Ishikawa (cell line): Measurements from ENCODE around the gene HOXA3.

Source experiments
- EP300 ChIP-seq: IDR thresholded peaks from 2 replicates; pipeline ENCODE4 v1.6.1; 2012; ENCODE audit warnings: borderline replicate concordance
- TAF1 ChIP-seq: IDR thresholded peaks from 2 replicates; pipeline ENCODE4 v1.6.1; 2012; ENCODE audit warnings: low read depth, mild to moderate bottlenecking

DNA sequence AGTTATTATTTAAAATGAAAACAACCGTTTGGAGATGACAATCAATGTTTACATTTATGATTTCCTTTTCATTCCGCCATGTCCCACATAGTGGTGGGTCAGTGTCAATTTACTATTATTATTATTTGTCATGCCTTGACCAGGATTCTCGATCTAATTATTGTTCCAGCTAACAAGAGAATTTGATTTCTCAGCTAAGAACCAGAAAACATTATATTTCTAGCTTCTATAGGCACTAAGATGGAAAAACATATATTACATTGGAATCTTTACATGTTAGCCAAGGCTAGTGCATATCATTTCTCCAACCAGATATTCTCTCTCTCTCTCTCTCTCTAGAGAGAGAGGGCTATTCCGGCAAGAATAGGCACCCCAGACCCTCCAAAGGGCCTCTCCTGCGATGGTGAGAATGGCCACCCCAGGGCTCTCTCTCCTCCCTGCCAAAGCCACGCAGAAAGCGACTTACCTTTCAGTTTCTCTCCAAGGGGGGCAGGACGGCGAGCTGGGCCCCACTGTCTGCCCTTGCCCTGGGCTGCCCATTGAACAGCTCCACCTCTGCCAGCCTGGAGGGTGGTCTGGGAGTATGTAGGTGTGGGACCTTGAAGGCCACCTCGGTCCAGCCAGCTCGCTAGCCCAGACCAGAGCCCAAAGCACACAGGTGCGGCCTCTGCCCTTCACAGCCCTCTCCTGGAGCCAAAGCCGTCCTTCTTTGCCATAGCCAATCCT is 2.4 kb downstream of the HOXA3 start:
- TF ChIP-seq EP300 (no peak), TAF1 (no peak)
